GM19193 (cell line): Measurements from ENCODE around the gene TRIAP1.

ENCODE experiments used
- POLR2A ChIP-seq: IDR thresholded peaks from 4 replicates; pipeline ENCODE4 v1.6.1; 2011; ENCODE audit not compliant: insufficient read depth, insufficient read length; ENCODE audit errors: extremely low read depth

Gene TRIAP1

DNA sequence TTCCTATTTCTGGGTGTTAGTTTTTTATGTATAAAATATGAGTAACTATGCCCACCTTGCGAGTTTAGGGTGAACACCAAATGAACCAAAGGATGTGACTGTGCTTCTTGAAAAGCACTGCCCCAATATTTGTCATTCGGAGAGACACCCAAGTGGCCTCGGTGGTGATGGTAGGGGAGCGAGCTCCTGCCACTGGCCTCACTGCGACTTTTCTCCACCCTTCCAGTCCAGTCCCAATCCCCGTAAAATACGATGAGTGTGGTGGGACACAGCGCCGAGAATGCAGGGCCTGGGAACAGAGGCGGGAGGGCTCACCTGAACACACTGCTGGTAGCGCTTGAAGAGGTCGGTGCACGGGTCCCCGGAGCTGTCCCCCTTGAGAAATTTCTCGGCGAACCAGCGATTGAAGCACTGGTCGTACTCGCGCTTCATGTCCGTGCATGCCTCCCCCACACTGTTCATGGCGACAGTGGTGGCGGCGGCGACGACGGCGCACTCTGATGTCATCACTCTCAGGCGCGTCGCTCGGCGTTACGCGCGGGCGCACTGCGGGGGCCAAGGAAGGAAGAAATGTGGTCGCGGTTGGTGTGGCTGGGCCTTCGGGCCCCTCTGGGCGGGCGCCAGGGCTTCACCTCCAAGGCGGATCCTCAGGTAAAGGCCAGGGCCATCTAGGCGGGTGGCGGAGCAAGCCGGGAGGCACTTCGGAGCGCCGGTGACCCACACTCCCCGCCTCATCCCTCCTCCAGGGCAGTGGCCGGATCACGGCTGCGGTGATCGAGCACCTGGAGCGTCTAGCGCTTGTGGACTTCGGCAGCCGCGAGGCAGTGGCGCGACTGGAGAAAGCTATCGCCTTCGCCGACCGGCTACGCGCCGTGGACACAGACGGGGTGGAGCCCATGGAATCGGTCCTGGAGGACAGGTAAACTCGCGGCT, at the start of gene TRIAP1, which contains the start of gene GATC:
Gene TRIAP1, minus strand, starts transcription at position 474 of the 933 bp plus-strand sequence. Its CDS starts 12 bp downstream, at position 462.
Gene GATC, plus strand, starts transcription at position 534 of the 933 bp plus-strand sequence. Its CDS starts 37 bp downstream, at position 571.
- TF ChIP-seq POLR2A, result peak; percentile 97

DNA sequence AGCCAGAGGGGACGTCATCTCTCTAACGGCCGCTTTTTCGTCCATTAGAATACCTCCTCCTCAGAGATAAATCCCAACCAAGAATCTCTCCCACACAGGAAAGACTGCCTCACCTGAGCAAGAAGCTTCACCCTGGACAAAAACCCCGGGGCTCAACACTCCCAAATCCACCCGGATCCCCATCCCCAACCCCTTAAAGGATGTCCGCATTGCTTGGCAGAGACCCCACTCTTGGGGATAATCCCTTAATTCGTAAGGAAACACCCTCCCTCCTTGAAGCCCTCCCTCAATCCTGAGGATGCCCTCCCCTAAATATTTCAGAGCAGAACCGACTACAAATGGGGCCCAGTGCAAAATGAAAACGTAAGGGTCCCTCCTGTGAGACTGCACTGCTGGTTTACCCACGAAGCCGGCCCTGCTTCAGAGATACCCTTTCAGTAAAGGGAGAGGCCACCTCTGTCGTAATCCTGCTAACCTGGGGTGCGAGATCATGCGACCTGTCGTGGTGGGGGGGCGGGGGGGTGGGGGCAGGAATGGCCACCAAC, 49.1 kb upstream of the TRIAP1 start:
- no peak for TF ChIP-seq POLR2A

- no peak for TF ChIP-seq POLR2A
Observed at GRCh38 chr12:120490833-120491512, 44.8 kb upstream of the TRIAP1 start.

GRCh38 chr12:120490325-120490724, 44.1 kb upstream of the TRIAP1 start:
- no peak for TF ChIP-seq POLR2A

- TF ChIP-seq POLR2A, result no peak
Observed at GRCh38 chr12:120489018-120489417, 42.8 kb upstream of the TRIAP1 start.

- no peak for TF ChIP-seq POLR2A
Observed at GRCh38 chr12:120488057-120488640, 42.0 kb upstream of the TRIAP1 start.

DNA sequence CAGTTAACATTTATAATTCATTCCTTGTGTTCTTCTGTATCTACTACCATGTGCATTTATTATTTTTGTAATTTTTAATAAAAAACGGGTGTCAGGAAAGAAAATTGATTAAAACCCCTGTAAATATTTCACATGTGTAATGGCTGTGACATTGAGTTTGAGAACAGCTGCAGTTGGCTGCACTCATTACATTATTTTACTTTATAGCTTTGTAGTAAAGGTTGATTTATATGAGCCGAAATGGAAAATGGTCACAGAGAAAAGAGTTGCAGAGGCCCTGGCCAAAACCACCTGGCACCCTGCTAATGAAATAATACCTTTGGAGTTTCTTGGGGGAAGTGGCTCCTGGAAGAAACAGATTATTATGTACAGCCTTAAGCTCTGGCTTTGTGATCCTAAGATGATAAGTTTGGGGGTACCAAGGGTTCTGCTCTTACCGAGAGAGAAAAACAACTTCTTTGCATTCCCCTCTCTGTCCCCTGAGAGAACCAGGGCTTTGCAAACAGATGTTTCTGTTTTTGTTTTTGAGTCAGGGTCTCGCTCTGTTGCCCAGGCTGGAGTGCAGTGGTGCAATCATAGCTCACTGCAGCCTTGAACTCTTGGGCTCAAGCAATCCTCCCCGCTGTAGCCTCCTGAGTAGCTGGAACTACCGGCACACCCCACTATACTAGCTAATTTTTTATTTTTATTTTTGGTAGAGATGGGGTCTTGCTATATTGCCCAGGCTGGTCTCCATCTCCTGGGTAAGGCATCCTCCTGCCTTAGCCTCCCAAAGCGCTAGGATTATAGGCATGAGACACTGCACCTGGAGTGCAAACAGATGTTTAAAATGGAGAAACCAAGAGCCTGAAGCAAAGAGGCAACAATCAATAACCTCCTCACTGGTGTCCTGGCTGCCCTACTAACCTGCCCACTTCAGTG, 40.0 kb upstream of the TRIAP1 start:
- no peak for TF ChIP-seq POLR2A

- no peak for TF ChIP-seq POLR2A
Observed at GRCh38 chr12:120483621-120484020, 37.4 kb upstream of the TRIAP1 start.

DNA sequence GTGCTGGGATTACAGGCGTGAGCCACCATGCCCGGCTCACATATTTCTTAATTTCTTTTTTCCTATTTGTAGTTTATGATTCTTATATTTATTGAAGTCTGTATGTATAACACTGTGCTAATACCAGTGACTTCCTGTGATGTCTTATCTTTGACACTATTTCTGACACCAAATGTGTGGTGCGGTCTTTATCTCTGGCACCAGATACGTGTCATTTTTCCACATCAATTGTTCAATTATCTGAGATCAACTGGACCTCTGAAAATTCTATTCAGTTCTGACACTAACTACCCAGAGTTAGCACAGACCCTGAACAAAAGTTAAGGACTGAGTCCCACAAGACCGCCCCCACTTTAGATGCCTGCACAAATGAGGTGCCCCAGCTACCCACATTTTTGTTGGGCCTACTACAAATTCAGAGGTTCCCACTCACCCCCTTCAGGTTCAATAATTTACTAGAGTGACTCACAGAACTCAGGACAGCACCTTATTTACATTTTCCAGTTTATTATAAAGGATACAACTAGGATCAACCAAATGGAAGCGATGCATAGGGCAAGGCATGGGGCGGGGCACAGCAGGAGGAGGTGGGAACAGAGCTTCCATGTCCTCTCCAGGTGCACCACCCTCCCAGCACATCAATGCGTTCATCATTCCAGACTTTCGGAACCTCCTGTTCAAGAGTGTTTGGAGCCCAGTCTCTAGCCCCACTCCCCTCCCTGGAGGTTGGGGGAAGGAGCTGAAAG, 35.0 kb upstream of the TRIAP1 start:
- TF ChIP-seq POLR2A, result no peak

GRCh38 chr12:120480211-120480610, 34.0 kb upstream of the TRIAP1 start:
- TF ChIP-seq POLR2A, result no peak

- TF ChIP-seq POLR2A, result no peak
Observed at GRCh38 chr12:120479458-120479857, 33.3 kb upstream of the TRIAP1 start.

- no peak for TF ChIP-seq POLR2A
Observed at GRCh38 chr12:120475643-120476042, 29.5 kb upstream of the TRIAP1 start.

DNA sequence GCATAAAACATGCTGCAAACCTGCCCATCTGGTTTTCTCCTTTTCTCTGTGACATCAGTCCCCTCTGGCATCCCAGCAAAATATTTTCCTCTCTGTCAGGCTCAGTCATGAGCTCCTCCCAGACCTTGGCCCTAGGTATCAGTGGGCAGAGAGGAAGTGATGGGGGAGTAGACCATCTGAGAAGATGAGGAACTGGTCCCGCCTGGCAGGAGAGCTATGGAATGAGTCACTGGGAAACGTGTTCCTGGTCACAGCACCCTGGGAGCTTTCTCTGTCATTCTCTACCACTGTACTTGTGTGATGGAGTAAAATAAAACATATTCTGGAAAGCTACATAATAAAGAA, 28.4 kb upstream of the TRIAP1 start:
- no peak for TF ChIP-seq POLR2A
